ENCODE measurements around the gene PXMP2. TPM values are rescaled to one million over a fixed set of nuclear protein-coding genes. Genes with fewer than 3 reads are reported as not detected.

The PXMP2 gene
- polyA plus RNA-seq, 1 donor (not counting 4 experiments of a cell fraction or from before 2014, with no cell fraction given): 18.0 TPM

- peaks cover 2% of the 10 kb centered on the region for H3K4me1 ChIP-seq (ENCODE audit: control insufficient read depth, extremely low read depth, insufficient read depth, low read length)
- H4K20me1 ChIP-seq (ENCODE audit: control insufficient read depth, extremely low read depth, insufficient read depth, low read length): peaks cover 3% of the 10 kb centered on the region
- H3K9me3 ChIP-seq (ENCODE audit: control insufficient read depth, low read depth, low read length): no peaks in the 10 kb centered on the region
- DNase-seq (ENCODE audit: low read depth, low spot score): no peak
- no peak overlapping the region for H2AFZ ChIP-seq (ENCODE audit: control insufficient read depth, low read length)
- no peak overlapping the region for H3K9ac ChIP-seq (ENCODE audit: control insufficient read depth, extremely low read depth, insufficient read depth, low read length)
- H3K4me2 ChIP-seq (ENCODE audit: control insufficient read depth, extremely low read depth, insufficient read depth, low read depth, low read length): no peak overlapping the region
- H3K79me2 ChIP-seq (ENCODE audit: control insufficient read depth, insufficient read depth, low read length): peaks cover 4% of the 10 kb centered on the region
- no peak overlapping the region for H3K27ac ChIP-seq (ENCODE audit: control insufficient read depth, insufficient read depth, low read length)
- no peaks in the 10 kb centered on the region for H3K9me1 ChIP-seq (ENCODE audit: control insufficient read depth, extremely low read depth, insufficient read depth, low read length)
- no peak overlapping the region for H3K4me3 ChIP-seq (ENCODE audit: control insufficient read depth in 2 of 3, extremely low read depth in 1 of 3, insufficient read depth in 2 of 3, low read depth in 1 of 3, low read length in 3 of 3)
- dilution Hi-C loops (cut with MboI; ENCODE audit: extremely low pct_ligation_motif_present, low sequenced_read_pairs): no loop called here
- no peak for TF ChIP-seq EZH2 (IDR thresholded peaks at IDR 0.05; ENCODE audit: low read length)
- TF ChIP-seq, protein P1, sequence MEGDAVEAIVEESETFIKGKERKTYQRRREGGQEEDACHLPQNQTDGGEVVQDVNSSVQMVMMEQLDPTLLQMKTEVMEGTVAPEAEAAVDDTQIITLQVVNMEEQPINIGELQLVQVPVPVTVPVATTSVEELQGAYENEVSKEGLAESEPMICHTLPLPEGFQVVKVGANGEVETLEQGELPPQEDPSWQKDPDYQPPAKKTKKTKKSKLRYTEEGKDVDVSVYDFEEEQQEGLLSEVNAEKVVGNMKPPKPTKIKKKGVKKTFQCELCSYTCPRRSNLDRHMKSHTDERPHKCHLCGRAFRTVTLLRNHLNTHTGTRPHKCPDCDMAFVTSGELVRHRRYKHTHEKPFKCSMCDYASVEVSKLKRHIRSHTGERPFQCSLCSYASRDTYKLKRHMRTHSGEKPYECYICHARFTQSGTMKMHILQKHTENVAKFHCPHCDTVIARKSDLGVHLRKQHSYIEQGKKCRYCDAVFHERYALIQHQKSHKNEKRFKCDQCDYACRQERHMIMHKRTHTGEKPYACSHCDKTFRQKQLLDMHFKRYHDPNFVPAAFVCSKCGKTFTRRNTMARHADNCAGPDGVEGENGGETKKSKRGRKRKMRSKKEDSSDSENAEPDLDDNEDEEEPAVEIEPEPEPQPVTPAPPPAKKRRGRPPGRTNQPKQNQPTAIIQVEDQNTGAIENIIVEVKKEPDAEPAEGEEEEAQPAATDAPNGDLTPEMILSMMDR (optimal IDR thresholded peaks at IDR 0.05 in 1 of 3, IDR thresholded peaks at IDR 0.05 in 1 of 3, conservative IDR thresholded peaks at IDR 0.05 in 1 of 3; ENCODE audit: extremely low read depth in 1 of 3, insufficient read depth in 2 of 3, low read length in 3 of 3): no peak
- H3K27me3 ChIP-seq (ENCODE audit: control insufficient read depth, extremely low read depth, insufficient read depth, low read length): no peaks in the 10 kb centered on the region
- no peak for FAIRE-seq
- peaks cover 21 to 43% of the 10 kb centered on the region in 2 experiments for H3K36me3 ChIP-seq (ENCODE audit: control insufficient read depth in 2 of 2, extremely low read depth in 1 of 2, insufficient read depth in 2 of 2, low read length in 2 of 2)
Measured at GRCh38 chr12:132674561-132674960, 12.8 kb upstream of the PXMP2 start.

- no peak for FAIRE-seq
- Histone ChIP-seq H3K79me2 (ENCODE audit: control insufficient read depth, insufficient read depth, low read length) (peaks cover 13% of the 10 kb centered on the region), H3K27ac (ENCODE audit: control insufficient read depth, insufficient read depth, low read length) (no peak overlapping the region), H3K4me1 (ENCODE audit: control insufficient read depth, extremely low read depth, insufficient read depth, low read length) (no peaks in the 10 kb centered on the region), H3K9ac (ENCODE audit: control insufficient read depth, extremely low read depth, insufficient read depth, low read length) (no peak overlapping the region), H3K9me3 (ENCODE audit: control insufficient read depth, low read depth, low read length) (no peaks in the 10 kb centered on the region), H4K20me1 (ENCODE audit: control insufficient read depth, extremely low read depth, insufficient read depth, low read length) (peaks cover 3% of the 10 kb centered on the region), H3K27me3 (ENCODE audit: control insufficient read depth, extremely low read depth, insufficient read depth, low read length) (no peaks in the 10 kb centered on the region), H3K9me1 (ENCODE audit: control insufficient read depth, extremely low read depth, insufficient read depth, low read length) (no peaks in the 10 kb centered on the region), H3K36me3 (ENCODE audit: control insufficient read depth in 2 of 2, extremely low read depth in 1 of 2, insufficient read depth in 2 of 2, low read length in 2 of 2) (peaks cover 24 to 37% of the 10 kb centered on the region in 2 experiments), H3K4me2 (ENCODE audit: control insufficient read depth, extremely low read depth, insufficient read depth, low read depth, low read length) (no peak overlapping the region), H3K4me3 (ENCODE audit: control insufficient read depth in 2 of 3, extremely low read depth in 1 of 3, insufficient read depth in 2 of 3, low read depth in 1 of 3, low read length in 3 of 3) (no peak overlapping the region), H2AFZ (ENCODE audit: control insufficient read depth, low read length) (no peak overlapping the region)
- dilution Hi-C loops (cut with MboI; ENCODE audit: extremely low pct_ligation_motif_present, low sequenced_read_pairs): no loop called here
- no peak for DNase-seq (ENCODE audit: low read depth, low spot score)
- TF ChIP-seq, protein P1 (optimal IDR thresholded peaks at IDR 0.05 in 1 of 3, IDR thresholded peaks at IDR 0.05 in 1 of 3, conservative IDR thresholded peaks at IDR 0.05 in 1 of 3; ENCODE audit: extremely low read depth in 1 of 3, insufficient read depth in 2 of 3, low read length in 3 of 3): no peak
- no peak for TF ChIP-seq EZH2 (IDR thresholded peaks at IDR 0.05; ENCODE audit: low read length)
Measured at GRCh38 chr12:132675757-132676432, 11.5 kb upstream of the PXMP2 start.
